ENCODE data around the gene GIGYF1.

GRCh38 chr7:100684534-100685042 lies 9.5 kb downstream of the GIGYF1 start:
- TF ChIP-seq, protein P1, sequence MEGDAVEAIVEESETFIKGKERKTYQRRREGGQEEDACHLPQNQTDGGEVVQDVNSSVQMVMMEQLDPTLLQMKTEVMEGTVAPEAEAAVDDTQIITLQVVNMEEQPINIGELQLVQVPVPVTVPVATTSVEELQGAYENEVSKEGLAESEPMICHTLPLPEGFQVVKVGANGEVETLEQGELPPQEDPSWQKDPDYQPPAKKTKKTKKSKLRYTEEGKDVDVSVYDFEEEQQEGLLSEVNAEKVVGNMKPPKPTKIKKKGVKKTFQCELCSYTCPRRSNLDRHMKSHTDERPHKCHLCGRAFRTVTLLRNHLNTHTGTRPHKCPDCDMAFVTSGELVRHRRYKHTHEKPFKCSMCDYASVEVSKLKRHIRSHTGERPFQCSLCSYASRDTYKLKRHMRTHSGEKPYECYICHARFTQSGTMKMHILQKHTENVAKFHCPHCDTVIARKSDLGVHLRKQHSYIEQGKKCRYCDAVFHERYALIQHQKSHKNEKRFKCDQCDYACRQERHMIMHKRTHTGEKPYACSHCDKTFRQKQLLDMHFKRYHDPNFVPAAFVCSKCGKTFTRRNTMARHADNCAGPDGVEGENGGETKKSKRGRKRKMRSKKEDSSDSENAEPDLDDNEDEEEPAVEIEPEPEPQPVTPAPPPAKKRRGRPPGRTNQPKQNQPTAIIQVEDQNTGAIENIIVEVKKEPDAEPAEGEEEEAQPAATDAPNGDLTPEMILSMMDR (IDR thresholded peaks at IDR 0.05), result no peak
- no peak for TF ChIP-seq POLR2A (IDR thresholded peaks at IDR 0.05)
